IgD-negative memory B cell (primary cell): ENCODE measurements around the gene SHC1. TPM values are rescaled to one million over a fixed set of nuclear protein-coding genes. Genes with fewer than 3 reads are reported as not detected.

ENCODE experiments used
- H3K27ac Mint-ChIP-seq, 3 donors: one replicate each; pipeline ENCODE4 v1.8.0; 2020 to 2022; ENCODE audit warnings: mild to moderate bottlenecking in 3 of 3, mixed read lengths in 3 of 3, moderate library complexity in 1 of 3
- H3K27me3 Mint-ChIP-seq: one replicate; pipeline ENCODE4 v1.8.0; 2021; ENCODE audit warnings: mixed read lengths
- H3K36me3 Mint-ChIP-seq: one replicate; pipeline ENCODE4 v1.8.0; 2020; ENCODE audit warnings: mild to moderate bottlenecking, mixed read lengths
- H3K4me1 Mint-ChIP-seq, 3 donors: one replicate each; pipeline ENCODE4 v1.8.0; 2020 to 2022; ENCODE audit warnings: mixed read lengths in 3 of 3, mild to moderate bottlenecking in 1 of 3
- H3K4me3 Mint-ChIP-seq, 4 donors: one replicate each; pipeline ENCODE4 v1.8.0; 2020 to 2022; ENCODE audit warnings: mild to moderate bottlenecking in 4 of 4, mixed read lengths in 4 of 4, moderate library complexity in 3 of 4
- H3K9me3 Mint-ChIP-seq, 3 donors: one replicate each; pipeline ENCODE4 v1.8.0; 2020 to 2021; ENCODE audit warnings: mixed read lengths in 3 of 3, mild to moderate bottlenecking in 1 of 3
- polyA plus RNA-seq: library from polyadenylated mRNA; unstranded; fragments of 300-500 nt; fragmentation: Illumina TruSeq; gene quantifications from one replicate; pipeline ENCODE4 v1.2.3, GENCODE V29; 2021

The SHC1 gene
- polyA plus RNA-seq = 35.7 TPM

GRCh38 chr1:154970631-154971340 lies at the start of gene SHC1:
TSS of gene SHC1 (minus strand) at chr1:154970747. CDS start at chr1:154970526, 221 bp downstream.
- H3K4me1 Mint-ChIP-seq = peaks cover 0 to 17% (median 14%) of the 10 kb centered on the region in 3 donors

GRCh38 chr1:155019377-155020245 lies 49.1 kb upstream of the SHC1 start:
- Mint-ChIP-seq H3K27ac (peak overlapping the region; percentile 49 to 69 (median 59)), H3K9me3 (no peaks in the 10 kb centered on the region), H3K36me3 (peaks cover 2% of the 10 kb centered on the region), H3K4me3 (peak overlapping the region in 3 of 4 donors; percentile 23 to 77 (median 53)), H3K27me3 (no peaks in the 10 kb centered on the region), H3K4me1 (peaks cover 7 to 22% (median 19%) of the 10 kb centered on the region in 3 donors)

More at GRCh38 chr1:154970631-154971340, at the start of gene SHC1:
- Mint-ChIP-seq H3K4me3 (peak within 1 kb of the TSS in 3 of 4 donors; percentile 34 to 90 (median 52)), H3K27me3 (no peaks in the 10 kb centered on the region), H3K27ac (no peak within 1 kb of the TSS), H3K36me3 (no peaks in the 10 kb centered on the region), H3K9me3 (no peaks in the 10 kb centered on the region)

GRCh38 chr1:155018617-155019348 lies 48.2 kb upstream of the SHC1 start:
- peak overlapping the region in 3 of 4 donors; percentile 53 to 77 (median 74) for H3K4me3 Mint-ChIP-seq
- no peaks in the 10 kb centered on the region for H3K9me3 Mint-ChIP-seq
- no peaks in the 10 kb centered on the region for H3K27me3 Mint-ChIP-seq
- peak overlapping the region; percentile 49 to 69 (median 59) for H3K27ac Mint-ChIP-seq
- peaks cover 14 to 28% (median 27%) of the 10 kb centered on the region in 3 donors for H3K4me1 Mint-ChIP-seq
- peaks cover 2% of the 10 kb centered on the region for H3K36me3 Mint-ChIP-seq

GRCh38 chr1:155017946-155018316 lies 47.4 kb upstream of the SHC1 start:
- peaks cover 18 to 32% (median 30%) of the 10 kb centered on the region in 3 donors for H3K4me1 Mint-ChIP-seq
- H3K4me3 Mint-ChIP-seq = peak overlapping the region; percentile 76 to 91 (median 90)
- peaks cover 2% of the 10 kb centered on the region for H3K36me3 Mint-ChIP-seq
- peak overlapping the region; percentile 76 to 81 (median 78) for H3K27ac Mint-ChIP-seq
- H3K27me3 Mint-ChIP-seq = no peaks in the 10 kb centered on the region
- no peaks in the 10 kb centered on the region for H3K9me3 Mint-ChIP-seq

GRCh38 chr1:155017041-155017945 lies 46.7 kb upstream of the SHC1 start:
- peaks cover 2% of the 10 kb centered on the region for H3K36me3 Mint-ChIP-seq
- H3K27ac Mint-ChIP-seq = peak overlapping the region; percentile 78 to 93 (median 87)

GRCh38 chr1:155016231-155016831 lies 45.8 kb upstream of the SHC1 start:
- Mint-ChIP-seq H3K4me3 (peak overlapping the region; percentile 65 to 90 (median 79)), H3K27me3 (no peaks in the 10 kb centered on the region), H3K9me3 (no peaks in the 10 kb centered on the region), H3K4me1 (peaks cover 25 to 40% (median 26%) of the 10 kb centered on the region in 3 donors), H3K36me3 (peaks cover 2% of the 10 kb centered on the region), H3K27ac (peak overlapping the region; percentile 78 to 93 (median 87))

More at GRCh38 chr1:155017041-155017945, 46.7 kb upstream of the SHC1 start:
- peaks cover 25 to 38% (median 30%) of the 10 kb centered on the region in 3 donors for H3K4me1 Mint-ChIP-seq
- H3K9me3 Mint-ChIP-seq = no peaks in the 10 kb centered on the region
- H3K27me3 Mint-ChIP-seq = no peaks in the 10 kb centered on the region
- peak overlapping the region; percentile 76 to 91 (median 90) for H3K4me3 Mint-ChIP-seq

GRCh38 chr1:155015527-155016230 lies 45.1 kb upstream of the SHC1 start:
- Mint-ChIP-seq H3K36me3 (peaks cover 2% of the 10 kb centered on the region), H3K27ac (peak overlapping the region; percentile 78 to 93 (median 87)), H3K4me3 (peak overlapping the region; percentile 65 to 90 (median 70)), H3K4me1 (peaks cover 25 to 43% (median 26%) of the 10 kb centered on the region in 3 donors), H3K27me3 (no peaks in the 10 kb centered on the region), H3K9me3 (no peaks in the 10 kb centered on the region)

GRCh38 chr1:155014709-155015508 lies 44.4 kb upstream of the SHC1 start:
- H3K4me3 Mint-ChIP-seq = peak overlapping the region in 3 of 4 donors; percentile 39 to 90 (median 63)
- H3K4me1 Mint-ChIP-seq = peaks cover 27 to 45% (median 31%) of the 10 kb centered on the region in 3 donors
- no peaks in the 10 kb centered on the region for H3K27me3 Mint-ChIP-seq

GRCh38 chr1:155013632-155014031 lies 43.1 kb upstream of the SHC1 start:
- no peaks in the 10 kb centered on the region for H3K9me3 Mint-ChIP-seq

More at GRCh38 chr1:155014709-155015508, 44.4 kb upstream of the SHC1 start:
- peak overlapping the region in 2 of 3 donors; percentile 78 to 84 for H3K27ac Mint-ChIP-seq
- no peaks in the 10 kb centered on the region for H3K9me3 Mint-ChIP-seq
- H3K36me3 Mint-ChIP-seq = peaks cover 2% of the 10 kb centered on the region

GRCh38 chr1:155012776-155013602 lies 42.4 kb upstream of the SHC1 start:
- peak overlapping the region; percentile 6 to 43 (median 18) for H3K4me3 Mint-ChIP-seq
- peaks cover 32 to 47% (median 36%) of the 10 kb centered on the region in 3 donors for H3K4me1 Mint-ChIP-seq
- H3K9me3 Mint-ChIP-seq = no peaks in the 10 kb centered on the region
- no peaks in the 10 kb centered on the region for H3K27me3 Mint-ChIP-seq
- peak overlapping the region; percentile 63 to 83 (median 69) for H3K27ac Mint-ChIP-seq
- peaks cover 6% of the 10 kb centered on the region for H3K36me3 Mint-ChIP-seq

More at GRCh38 chr1:155013632-155014031, 43.1 kb upstream of the SHC1 start:
- Mint-ChIP-seq H3K36me3 (peaks cover 6% of the 10 kb centered on the region), H3K27ac (peak overlapping the region in 1 of 3 donors; percentile 72), H3K4me3 (peak overlapping the region in 2 of 4 donors; percentile 35 to 63), H3K27me3 (no peaks in the 10 kb centered on the region), H3K4me1 (peaks cover 32 to 49% (median 35%) of the 10 kb centered on the region in 3 donors)

- H3K4me3 Mint-ChIP-seq = peak overlapping the region in 2 of 4 donors; percentile 3 to 6
- H3K27ac Mint-ChIP-seq = peak overlapping the region in 2 of 3 donors; percentile 69 to 83
- peaks cover 32 to 43% (median 36%) of the 10 kb centered on the region in 3 donors for H3K4me1 Mint-ChIP-seq
- no peaks in the 10 kb centered on the region for H3K9me3 Mint-ChIP-seq
- H3K36me3 Mint-ChIP-seq = peaks cover 6% of the 10 kb centered on the region
- no peaks in the 10 kb centered on the region for H3K27me3 Mint-ChIP-seq
Measured at GRCh38 chr1:155012026-155012546, 41.5 kb upstream of the SHC1 start.
